ENCODE measurements around the gene SSNA1. TPM values are rescaled to one million over a fixed set of nuclear protein-coding genes. Genes with fewer than 3 reads are reported as not detected.

Gene SSNA1
- total RNA-seq, 2 experiments from 2014 or later: 48.2 to 49.9 TPM

GRCh38 chr9:137223078-137223970, 34.8 kb downstream of the SSNA1 start:
- peak overlapping the region; percentile 85 for H3K4me3 Mint-ChIP-seq
- H3K9me3 Mint-ChIP-seq: no peaks in the 10 kb centered on the region
- intact Hi-C loops (cut with micrococcal nuclease): loop anchor here (1.0 to 10.0 kb wide), 9 partner anchors 18 to 339 kb away; partner anchors contain the start of genes ANAPC2, MAN1B1, NDOR1 and NELFB
- H3K27ac Mint-ChIP-seq: no peak overlapping the region
- H3K36me3 Mint-ChIP-seq (ENCODE audit: low read depth): no peaks in the 10 kb centered on the region
- H3K27me3 Mint-ChIP-seq (ENCODE audit: low read depth): peaks cover 2% of the 10 kb centered on the region
- DNase-seq: peak; percentile 99
- peaks cover 8% of the 10 kb centered on the region for H3K4me1 Mint-ChIP-seq (ENCODE audit: low read depth)
- CTCF ChIA-PET: interaction anchor here (0.7 to 2.4 kb wide), 6 partner anchors 13 to 227 kb away, joined by 3 to 17 read pairs (median 4); no protein-coding TSS in a partner anchor

- H3K27ac Mint-ChIP-seq: no peak within 1 kb of the TSS
- H3K4me3 Mint-ChIP-seq: peak within 1 kb of the TSS; percentile 85
- no peaks in the 10 kb centered on the region for H3K36me3 Mint-ChIP-seq (ENCODE audit: low read depth)
- H3K9me3 Mint-ChIP-seq: no peaks in the 10 kb centered on the region
- intact Hi-C loops (cut with micrococcal nuclease): loop anchor here (10.0 kb wide), 1 partner anchor 340 kb away; the partner anchor contains the start of gene TRAF2
- DNase-seq: peak; percentile 30
- H3K4me1 Mint-ChIP-seq (ENCODE audit: low read depth): peaks cover 8% of the 10 kb centered on the region
- peaks cover 2% of the 10 kb centered on the region for H3K27me3 Mint-ChIP-seq (ENCODE audit: low read depth)
- CTCF ChIA-PET: interaction anchor here (0.8 to 1.0 kb wide), 2 partner anchors 157 to 178 kb away, joined by 3 read pairs; no protein-coding TSS in a partner anchor
Observed at GRCh38 chr9:137224830-137225694, 36.6 kb downstream of the SSNA1 start, which contains the start of gene CYSRT1. TSS of gene CYSRT1 (plus strand) at chr9:137225174. CDS start at chr9:137225622, 448 bp downstream.

GRCh38 chr9:137225699-137226331, 37.3 kb downstream of the SSNA1 start:
- Mint-ChIP-seq H3K4me3 (no peak overlapping the region), H3K4me1 (ENCODE audit: low read depth) (peaks cover 8% of the 10 kb centered on the region), H3K9me3 (no peaks in the 10 kb centered on the region), H3K27ac (no peak overlapping the region), H3K27me3 (ENCODE audit: low read depth) (peaks cover 2% of the 10 kb centered on the region), H3K36me3 (ENCODE audit: low read depth) (no peaks in the 10 kb centered on the region)
- no peak for DNase-seq
- intact Hi-C loops (cut with micrococcal nuclease): loop anchor here (10.0 kb wide), 1 partner anchor 341 kb away; the partner anchor contains the start of gene TRAF2
- CTCF ChIA-PET: interaction anchor here (0.6 to 2.9 kb wide), 11 partner anchors 11 to 466 kb away, joined by 3 to 22 read pairs (median 7); partner anchors contain the start of gene DPP7

DNA sequence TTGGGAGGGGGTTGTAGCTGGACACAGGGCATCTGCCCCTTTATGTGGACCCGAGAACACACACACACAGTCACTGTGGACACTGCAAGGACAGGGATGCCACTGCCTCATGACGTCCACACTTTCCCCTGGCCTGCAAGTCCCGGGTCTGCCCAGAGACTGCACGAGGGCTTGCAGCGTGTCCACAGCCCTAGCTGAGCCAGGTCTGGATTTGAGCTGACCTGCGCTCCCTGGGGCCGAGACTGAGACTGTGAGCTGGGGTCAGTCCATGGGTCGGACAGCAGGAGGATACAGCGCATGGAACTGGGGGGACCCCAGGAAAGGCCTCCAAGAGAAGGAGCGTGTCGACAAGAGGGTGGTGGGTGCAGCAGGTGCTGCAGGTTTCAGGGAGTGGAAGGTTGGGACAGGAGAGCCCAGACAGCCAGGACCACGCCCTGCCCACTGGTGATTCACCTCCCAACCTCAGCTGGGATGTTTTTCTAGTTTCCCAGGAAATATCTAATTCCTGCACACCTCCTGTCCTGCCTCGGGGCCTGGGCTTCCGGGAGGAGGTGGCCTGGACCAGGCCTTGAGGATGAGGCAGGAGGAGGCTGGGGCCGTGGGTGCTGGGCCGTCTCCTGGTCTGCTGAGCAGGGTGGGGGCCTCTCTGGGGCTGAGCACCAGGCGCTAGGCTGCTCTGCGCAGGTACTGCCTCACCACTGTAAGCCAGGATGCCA, 38.0 kb downstream of the SSNA1 start:
- H3K4me1 Mint-ChIP-seq (ENCODE audit: low read depth): peaks cover 8% of the 10 kb centered on the region
- CTCF ChIA-PET: interaction anchor here (0.6 to 2.9 kb wide), 12 partner anchors 10 to 467 kb away, joined by 3 to 22 read pairs (median 8); partner anchors contain the start of gene DPP7
- H3K9me3 Mint-ChIP-seq: no peaks in the 10 kb centered on the region
- peaks cover 2% of the 10 kb centered on the region for H3K27me3 Mint-ChIP-seq (ENCODE audit: low read depth)
- intact Hi-C loops (cut with micrococcal nuclease): loop anchor here (1.0 to 10.0 kb wide), 3 partner anchors 37 to 342 kb away; partner anchors contain the start of gene TRAF2
- no peak overlapping the region for H3K4me3 Mint-ChIP-seq
- no peak for DNase-seq
- H3K36me3 Mint-ChIP-seq (ENCODE audit: low read depth): no peaks in the 10 kb centered on the region
- H3K27ac Mint-ChIP-seq: no peak overlapping the region

DNA sequence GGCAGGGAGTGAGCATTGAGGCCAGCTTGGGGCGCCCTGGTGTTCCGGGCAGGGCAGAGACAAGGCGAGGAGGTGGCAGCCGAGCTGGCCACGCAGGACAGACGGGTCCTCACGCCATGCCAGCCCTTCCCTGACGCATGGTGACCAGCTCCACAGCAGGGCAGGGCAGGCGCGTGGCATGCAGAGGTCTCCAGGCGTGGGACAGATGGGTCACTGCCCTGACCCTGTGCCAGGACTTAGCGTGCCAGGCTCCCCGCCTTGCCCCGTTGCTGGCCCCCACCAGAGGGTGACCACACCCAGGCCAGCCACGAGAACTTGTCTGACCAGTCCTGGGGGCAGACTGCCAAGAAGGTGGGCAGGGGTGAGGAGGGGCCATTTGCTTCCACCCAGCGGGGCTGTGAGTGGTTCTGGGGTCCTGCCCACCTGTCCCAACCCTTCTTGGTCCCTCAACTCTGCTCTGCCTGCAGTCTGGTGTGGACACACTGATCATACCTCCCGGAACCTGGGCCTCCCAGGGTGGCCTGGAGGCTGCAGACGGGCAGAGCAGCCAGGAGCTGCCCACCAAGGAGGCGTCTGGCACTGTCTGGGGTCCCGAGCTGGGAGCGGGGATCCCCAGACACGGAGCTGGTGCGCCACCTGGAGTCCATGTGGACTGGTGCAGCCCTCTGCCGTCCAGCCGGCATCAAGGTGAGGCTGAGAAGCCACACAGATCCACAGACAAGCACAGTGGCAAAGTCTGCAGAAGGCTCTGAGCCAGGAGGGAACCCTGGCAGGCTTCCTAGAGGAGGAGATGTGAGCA, 38.8 kb downstream of the SSNA1 start, which contains the start of gene RNF224:
Gene RNF224 (plus strand): TSS at position 449 of the 799 bp plus-strand sequence. CDS start 834 bp downstream, outside the sequence.
- no peaks in the 10 kb centered on the region for H3K36me3 Mint-ChIP-seq (ENCODE audit: low read depth)
- peaks cover 8% of the 10 kb centered on the region for H3K4me1 Mint-ChIP-seq (ENCODE audit: low read depth)
- peak; percentile 84 for DNase-seq
- intact Hi-C loops (cut with micrococcal nuclease): loop anchor here (1.0 to 10.0 kb wide), 3 partner anchors 38 to 342 kb away; partner anchors contain the start of gene TRAF2
- no peaks in the 10 kb centered on the region for H3K9me3 Mint-ChIP-seq
- no peak within 1 kb of the TSS for H3K4me3 Mint-ChIP-seq
- peaks cover 2% of the 10 kb centered on the region for H3K27me3 Mint-ChIP-seq (ENCODE audit: low read depth)
- H3K27ac Mint-ChIP-seq: no peak within 1 kb of the TSS
- CTCF ChIA-PET: interaction anchor here (0.6 to 2.9 kb wide), 14 partner anchors 9 to 198 kb away, joined by 3 to 22 read pairs (median 6); partner anchors contain the start of genes ANAPC2, DPP7 and SSNA1

DNA sequence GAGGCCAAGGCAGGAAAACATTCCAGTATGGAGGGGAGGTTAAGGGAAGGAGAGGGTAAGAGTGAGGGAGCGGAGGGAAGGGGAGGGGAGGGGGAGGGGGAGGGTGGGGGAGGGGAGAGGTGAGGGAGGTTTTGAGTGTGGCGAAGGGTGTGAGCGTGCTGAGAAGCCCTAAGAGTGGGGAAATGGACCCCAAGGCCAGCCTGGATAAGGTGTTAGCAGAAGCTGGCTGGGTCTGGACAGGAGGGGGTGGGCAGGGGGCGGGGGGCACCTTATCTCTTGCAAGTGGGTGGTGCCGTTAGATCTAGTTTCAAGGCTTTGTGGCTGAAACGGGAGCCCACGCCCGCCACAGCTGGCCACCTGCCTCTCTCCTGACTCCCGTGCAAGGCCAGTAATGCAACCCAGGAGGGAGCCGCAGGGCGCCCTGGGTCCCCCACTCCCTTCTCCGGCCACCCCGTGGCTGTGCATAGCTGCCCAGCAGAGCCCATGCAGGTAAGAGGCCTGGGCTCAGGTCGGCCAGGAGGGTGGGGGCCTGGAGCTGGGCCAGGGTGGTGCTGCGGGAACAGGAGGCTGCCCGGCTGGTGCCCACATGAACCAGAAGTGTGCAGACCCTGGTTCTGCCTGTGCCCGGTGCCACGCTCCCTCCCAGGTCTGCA, 39.5 kb downstream of the SSNA1 start:
- Mint-ChIP-seq H3K36me3 (ENCODE audit: low read depth) (no peaks in the 10 kb centered on the region), H3K9me3 (no peaks in the 10 kb centered on the region), H3K27ac (no peak overlapping the region), H3K4me3 (no peak overlapping the region), H3K27me3 (ENCODE audit: low read depth) (peaks cover 2% of the 10 kb centered on the region), H3K4me1 (ENCODE audit: low read depth) (peaks cover 7% of the 10 kb centered on the region)
- intact Hi-C loops (cut with micrococcal nuclease): loop anchor here (1.0 to 10.0 kb wide), 3 partner anchors 39 to 343 kb away; partner anchors contain the start of gene TRAF2
- CTCF ChIA-PET: interaction anchor here (0.7 to 2.9 kb wide), 10 partner anchors 8 to 199 kb away, joined by 3 to 22 read pairs (median 8); no protein-coding TSS in a partner anchor
- no peak for DNase-seq

DNA sequence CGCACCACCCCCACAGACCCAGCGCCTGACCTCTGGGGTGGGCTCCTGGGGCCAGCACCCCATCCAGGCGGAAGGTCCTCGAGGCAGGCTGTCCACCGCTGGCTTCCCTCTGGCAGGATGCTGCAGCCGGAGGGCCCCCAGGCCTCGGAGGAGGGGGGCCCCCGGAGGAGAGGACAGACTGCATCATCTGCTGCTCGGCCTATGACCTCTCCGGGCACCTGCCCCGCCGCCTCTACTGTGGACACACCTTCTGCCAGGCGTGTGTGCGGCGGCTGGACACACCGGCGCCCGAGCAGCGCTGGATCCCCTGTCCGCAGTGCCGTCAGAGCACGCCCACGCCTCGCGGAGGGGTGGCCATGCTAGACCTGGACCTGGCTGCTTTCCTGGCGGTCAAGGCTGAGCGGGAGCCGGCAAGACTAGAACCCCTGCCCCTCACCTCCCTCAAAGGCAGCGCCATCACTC, 40.1 kb downstream of the SSNA1 start:
- Mint-ChIP-seq H3K4me3 (no peak overlapping the region), H3K9me3 (no peaks in the 10 kb centered on the region), H3K4me1 (ENCODE audit: low read depth) (peaks cover 6% of the 10 kb centered on the region), H3K27ac (no peak overlapping the region), H3K27me3 (ENCODE audit: low read depth) (peaks cover 2% of the 10 kb centered on the region), H3K36me3 (ENCODE audit: low read depth) (no peaks in the 10 kb centered on the region)
- intact Hi-C loops (cut with micrococcal nuclease): loop anchor here (10.0 kb wide), 1 partner anchor 344 kb away; the partner anchor contains the start of gene TRAF2
- DNase-seq: no peak
- CTCF ChIA-PET: interaction anchor here (0.7 to 2.9 kb wide), 6 partner anchors 8 to 199 kb away, joined by 3 to 22 read pairs (median 3); no protein-coding TSS in a partner anchor

DNA sequence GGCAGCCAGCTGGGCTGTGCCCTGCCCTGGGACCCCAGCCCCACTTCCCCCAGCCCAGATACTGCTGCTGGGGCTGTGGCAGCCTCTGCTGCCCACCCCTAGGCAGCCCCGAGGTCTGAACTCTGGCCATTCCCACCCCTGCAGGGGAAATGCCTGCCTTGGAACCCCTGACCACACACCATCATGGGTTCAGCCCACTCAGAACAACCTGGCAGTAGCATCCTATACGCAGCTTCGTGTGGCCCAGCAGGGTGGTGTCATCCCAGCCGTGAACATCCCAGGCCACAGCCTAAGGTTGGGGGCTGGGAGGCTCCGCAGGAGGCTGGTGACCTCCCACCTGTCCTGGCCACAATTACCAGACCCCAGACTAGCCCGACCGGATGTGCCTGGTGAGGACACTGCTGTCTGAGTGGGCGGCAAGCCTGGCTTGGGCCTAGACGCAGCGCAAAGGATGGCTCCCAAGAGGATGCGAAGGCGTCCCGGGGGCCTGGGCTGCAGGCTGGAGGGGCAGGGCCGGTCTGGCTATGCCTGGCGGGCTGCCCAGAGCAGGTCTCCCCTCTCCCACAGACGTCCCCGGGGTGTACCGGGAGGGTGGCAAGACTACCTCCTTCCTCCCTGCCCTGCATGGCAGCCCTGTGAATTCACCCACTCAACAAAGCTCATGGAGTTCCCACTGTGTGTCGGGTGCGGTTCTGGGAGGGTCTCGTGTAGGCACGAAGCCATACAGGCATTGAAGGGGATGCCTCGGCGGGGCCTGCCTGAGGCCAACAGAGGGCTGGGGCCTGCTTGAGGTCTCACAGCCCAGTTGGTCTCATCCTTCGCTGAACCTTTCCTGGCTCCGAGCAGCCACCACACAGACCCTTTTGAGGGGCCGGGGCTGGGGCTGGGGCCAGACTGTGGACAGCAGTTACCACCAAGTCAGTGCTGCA, 40.8 kb downstream of the SSNA1 start:
- intact Hi-C loops (cut with micrococcal nuclease): loop anchor here (10.0 kb wide), 1 partner anchor 344 kb away; the partner anchor contains the start of gene TRAF2

More for the DNA sequence above, 40.8 kb downstream of the SSNA1 start:
- Mint-ChIP-seq H3K4me1 (ENCODE audit: low read depth) (peaks cover 3% of the 10 kb centered on the region), H3K36me3 (ENCODE audit: low read depth) (no peaks in the 10 kb centered on the region), H3K4me3 (no peak overlapping the region), H3K9me3 (no peaks in the 10 kb centered on the region), H3K27me3 (ENCODE audit: low read depth) (peaks cover 2% of the 10 kb centered on the region), H3K27ac (no peak overlapping the region)
- DNase-seq: no peak
- CTCF ChIA-PET: no interaction called here

Data from activated naive CD4-positive, alpha-beta T cell treated with anti-CD3 and anti-CD28 coated beads for 36 hours (primary cell).